ES-I3 (cell line): Measurements from ENCODE around the gene PROSER2.

Experiments
- H3K36me3 ChIP-seq: 2 replicates; pipeline ENCODE4 v1.6.1; 2013; ENCODE audit warnings: mild to moderate bottlenecking, low read length, control low read depth, moderate library complexity; ENCODE audit not compliant: insufficient read depth
- H3K4me1 ChIP-seq: 2 replicates; pipeline ENCODE4 v1.6.1; 2013; ENCODE audit warnings: mild to moderate bottlenecking, control low read depth, low read length; ENCODE audit not compliant: insufficient read depth
- H3K9ac ChIP-seq: 2 replicates; pipeline ENCODE4 v1.6.1; 2013; ENCODE audit warnings: low read depth, mild to moderate bottlenecking, low read length, moderate library complexity
- H3K9me3 ChIP-seq: 2 replicates; pipeline ENCODE4 v1.6.1; 2013; ENCODE audit warnings: mild to moderate bottlenecking, low read length, moderate library complexity; ENCODE audit not compliant: control insufficient read depth, insufficient read depth

Gene PROSER2

DNA sequence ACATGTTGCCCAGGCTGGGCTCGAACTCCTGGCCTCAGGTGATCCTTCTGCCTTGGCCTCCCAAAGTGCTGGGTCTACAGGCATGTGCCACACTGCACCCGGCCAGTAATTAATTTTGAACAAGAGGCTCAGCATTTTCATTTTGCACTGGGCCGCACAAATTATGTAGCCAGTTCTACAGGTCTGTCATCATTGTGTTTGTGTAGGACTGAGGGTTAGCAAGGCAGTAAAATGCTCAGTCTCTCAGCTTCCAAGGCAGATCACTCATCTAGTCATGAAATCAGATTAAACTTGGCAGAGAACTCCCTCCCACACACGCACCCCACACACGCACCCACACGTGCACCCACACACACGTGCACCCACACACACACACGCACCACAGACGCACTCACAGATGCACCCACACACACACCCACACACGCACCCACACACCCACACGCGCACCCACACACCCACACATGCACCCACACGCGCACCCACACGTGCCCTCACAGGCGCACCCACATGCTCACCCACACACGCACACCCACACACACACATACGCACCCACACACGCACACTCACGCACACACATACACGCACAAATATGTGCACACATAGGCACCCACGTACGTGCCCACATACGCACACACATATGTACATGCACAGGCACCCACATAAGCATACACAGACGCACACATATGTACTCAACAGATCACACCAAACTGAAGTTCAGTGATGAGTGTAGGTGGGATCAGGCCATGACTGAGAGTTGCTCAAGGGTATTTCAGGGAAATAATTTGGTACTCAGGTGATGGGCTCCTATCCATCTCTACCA is 27.8 kb upstream of the PROSER2 start:
- Histone ChIP-seq H3K4me1 (peaks cover 18% of the 10 kb centered on the region), H3K36me3 (no peaks in the 10 kb centered on the region; the same call in 1 of the 2 replicates), H3K9ac (no peak overlapping the region), H3K9me3 (no peaks in the 10 kb centered on the region)

DNA sequence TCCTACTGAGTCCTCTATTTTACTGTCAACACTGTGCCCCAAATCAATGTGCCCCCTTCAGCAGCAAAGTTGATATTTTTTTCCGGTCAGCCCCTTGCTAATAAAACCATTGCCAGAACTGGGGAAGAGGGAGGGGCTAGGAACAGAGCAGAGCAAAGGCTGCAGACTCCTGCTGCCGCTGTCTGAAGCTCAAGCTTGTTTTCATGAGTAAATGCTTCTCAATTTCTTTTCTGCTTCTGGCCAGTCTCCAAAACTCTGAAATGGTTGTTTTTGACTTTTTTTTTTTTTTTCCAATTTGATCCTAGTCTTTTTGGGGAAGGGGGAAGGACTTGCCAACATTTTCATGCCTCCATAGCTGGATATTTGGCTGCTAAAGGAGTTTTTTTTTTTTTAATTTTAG is 26.7 kb upstream of the PROSER2 start:
- Histone ChIP-seq H3K9ac (no peak overlapping the region), H3K36me3 (no peaks in the 10 kb centered on the region; the same call in 1 of the 2 replicates), H3K9me3 (no peaks in the 10 kb centered on the region), H3K4me1 (peaks cover 18% of the 10 kb centered on the region)

DNA sequence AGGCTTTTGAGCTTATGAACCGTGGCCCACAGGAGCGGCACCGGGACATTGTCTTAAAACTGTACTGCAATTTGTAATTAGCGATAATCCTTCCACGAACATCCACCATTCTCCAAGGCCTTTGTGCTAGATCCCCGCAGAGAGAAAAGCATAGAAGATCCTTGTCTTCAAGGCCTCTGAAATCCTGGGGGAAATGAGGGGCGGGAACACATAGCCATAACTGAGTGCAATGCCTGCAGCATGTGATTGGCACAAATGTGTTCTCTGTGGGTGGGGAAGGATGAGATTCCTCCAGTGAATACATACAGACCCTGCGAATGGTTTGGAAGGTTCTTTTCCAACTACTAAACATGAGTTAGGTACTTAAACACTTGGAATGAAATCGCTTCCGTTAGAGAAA is 25.9 kb upstream of the PROSER2 start:
- no peak overlapping the region for H3K9ac ChIP-seq
- H3K4me1 ChIP-seq = peaks cover 18% of the 10 kb centered on the region
- no peaks in the 10 kb centered on the region; the same call in 1 of the 2 replicates for H3K36me3 ChIP-seq
- H3K9me3 ChIP-seq = no peaks in the 10 kb centered on the region

DNA sequence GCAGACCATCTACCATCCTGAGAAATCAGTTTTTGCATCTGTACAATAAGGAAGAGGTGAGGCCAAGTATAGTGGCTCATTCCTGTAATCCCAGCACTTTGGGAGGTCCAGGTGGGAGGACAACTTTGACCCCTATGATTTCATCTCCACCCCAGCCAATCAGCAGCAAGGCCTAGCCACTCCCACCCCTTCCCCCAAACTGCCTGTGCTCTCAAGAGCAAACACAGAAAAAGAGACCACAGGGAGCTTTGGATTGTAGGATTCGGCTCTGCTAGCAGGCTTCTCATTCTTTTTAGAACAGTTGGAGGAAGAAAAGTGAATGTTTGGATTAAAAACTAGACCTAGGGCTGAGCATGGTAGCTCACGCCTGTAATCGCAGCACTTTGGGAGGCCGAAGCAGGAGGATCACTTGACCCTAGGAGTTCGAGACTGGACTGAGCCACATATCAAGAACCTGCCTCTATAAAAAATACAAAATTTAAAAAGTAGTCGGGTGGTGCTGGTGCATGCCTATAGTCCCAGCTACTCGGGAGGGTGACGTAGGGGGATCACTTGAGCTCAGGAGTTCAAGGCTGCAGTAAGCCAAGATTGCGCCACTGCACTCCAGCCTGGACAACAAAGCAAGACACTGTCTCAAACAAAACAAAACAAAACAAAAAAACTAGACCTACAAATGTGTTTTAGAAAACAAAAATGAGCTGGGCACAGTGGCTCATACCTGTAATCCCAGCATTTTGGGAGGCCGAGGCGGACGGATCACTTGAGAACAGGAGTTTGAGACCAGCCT is 25.1 kb upstream of the PROSER2 start:
- no peaks in the 10 kb centered on the region for H3K9me3 ChIP-seq
- H3K36me3 ChIP-seq = no peaks in the 10 kb centered on the region; the same call in 1 of the 2 replicates
- H3K4me1 ChIP-seq = peaks cover 18% of the 10 kb centered on the region
- no peak overlapping the region for H3K9ac ChIP-seq

DNA sequence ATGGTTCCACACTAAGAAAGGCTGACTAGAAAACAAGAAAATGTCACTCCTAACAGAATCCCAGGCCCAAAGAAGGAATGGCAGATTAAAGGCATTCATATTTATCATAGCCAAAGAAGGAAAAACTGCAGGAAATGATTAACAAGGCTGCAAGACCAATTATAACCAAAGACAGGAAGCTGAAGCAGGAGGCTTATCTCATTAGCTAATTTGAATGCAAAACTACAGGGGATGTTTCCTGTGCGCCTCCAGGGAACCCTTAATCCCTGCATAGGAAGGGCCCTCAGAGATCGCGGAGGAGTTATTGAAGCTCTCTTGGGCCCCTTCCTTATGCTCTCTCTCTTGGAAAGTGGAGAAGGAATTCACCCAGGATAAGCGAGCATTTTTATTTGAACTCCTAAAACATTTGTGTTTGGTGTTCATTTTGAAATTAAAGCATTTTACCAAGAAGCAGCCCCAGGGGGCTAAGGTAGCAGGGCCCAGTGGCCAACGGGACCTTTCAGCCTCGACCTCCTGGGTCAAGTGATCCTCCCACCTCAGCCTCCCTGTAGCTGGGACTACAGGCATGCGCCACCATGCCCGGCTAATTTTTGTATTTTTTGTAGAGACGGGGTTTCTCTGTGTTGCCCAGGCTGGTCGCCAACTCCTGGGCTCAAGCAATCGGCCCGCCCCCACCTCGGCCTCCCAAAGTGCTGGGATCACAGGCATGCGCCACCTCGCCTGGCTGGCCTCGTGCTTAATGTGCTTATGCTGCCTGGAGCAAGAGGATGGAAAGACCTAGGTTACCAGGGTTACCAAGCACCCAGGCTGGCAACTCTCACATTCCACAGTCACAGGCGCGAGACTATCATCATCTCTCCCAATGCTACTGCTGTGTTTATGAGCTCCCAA is 24.1 kb upstream of the PROSER2 start:
- no peak overlapping the region for H3K9ac ChIP-seq
- H3K9me3 ChIP-seq = no peaks in the 10 kb centered on the region
- no peaks in the 10 kb centered on the region; the same call in 1 of the 2 replicates for H3K36me3 ChIP-seq
- peaks cover 18% of the 10 kb centered on the region for H3K4me1 ChIP-seq

DNA sequence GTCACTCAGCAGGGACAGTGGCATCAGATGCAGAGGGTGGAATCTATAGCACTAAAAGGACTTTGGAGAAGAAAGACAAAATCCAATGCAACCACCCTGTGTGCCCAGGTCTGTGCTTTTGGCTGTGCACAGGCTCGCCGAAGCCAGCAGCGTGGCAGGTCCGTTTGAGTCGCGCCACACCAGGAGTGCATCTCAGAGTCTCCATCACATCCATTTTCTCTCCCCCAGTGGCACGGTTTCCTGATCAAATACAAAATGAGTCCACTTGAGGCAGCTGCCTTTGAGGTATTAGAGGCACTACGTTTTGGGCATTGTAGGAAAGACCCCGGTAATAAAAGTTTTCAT is 23.4 kb upstream of the PROSER2 start:
- Histone ChIP-seq H3K4me1 (peaks cover 15% of the 10 kb centered on the region), H3K9ac (no peak overlapping the region), H3K9me3 (no peaks in the 10 kb centered on the region), H3K36me3 (no peaks in the 10 kb centered on the region; the same call in 1 of the 2 replicates)

DNA sequence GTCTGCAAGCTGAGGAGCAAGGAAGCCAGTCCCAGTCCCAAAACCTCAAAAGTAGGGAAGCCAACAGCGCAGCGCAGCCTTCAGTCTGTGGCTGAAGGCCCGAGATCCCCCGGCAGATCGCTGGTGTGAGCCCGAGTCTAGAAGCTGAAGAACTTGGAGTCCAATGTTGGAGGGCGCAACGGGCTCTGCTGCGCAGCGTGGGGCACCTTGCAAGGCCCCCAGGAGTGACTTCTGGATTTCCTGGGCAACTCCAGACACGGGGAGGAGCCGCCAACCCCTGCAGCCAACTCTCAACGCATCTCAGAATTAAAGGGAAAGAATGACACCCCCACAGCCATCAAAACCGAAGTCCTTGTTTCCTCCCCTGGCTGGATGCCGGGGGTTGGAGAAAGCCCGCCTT is 18.8 kb upstream of the PROSER2 start:
- peaks cover 4% of the 10 kb centered on the region for H3K4me1 ChIP-seq
- no peaks in the 10 kb centered on the region for H3K9me3 ChIP-seq
- no peak overlapping the region for H3K9ac ChIP-seq
- no peaks in the 10 kb centered on the region for H3K36me3 ChIP-seq

DNA sequence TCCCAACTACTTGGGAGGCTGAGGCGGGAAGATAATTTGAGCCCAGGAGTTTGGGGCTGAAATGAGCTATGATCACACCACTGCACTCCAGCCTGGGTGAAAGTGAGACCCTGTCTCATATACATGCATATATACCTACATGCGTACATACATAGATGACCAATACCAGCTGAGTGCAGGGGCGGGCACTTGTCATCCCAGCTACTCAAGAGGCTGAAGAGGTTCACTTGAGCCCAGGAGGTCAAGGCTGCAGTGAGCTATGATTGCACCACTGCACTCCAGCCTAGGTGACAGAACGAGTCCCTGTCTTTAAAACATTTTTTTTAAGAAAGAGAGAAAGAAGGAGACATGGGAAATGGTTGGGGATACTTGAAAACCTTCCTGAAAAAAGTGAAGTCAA is 17.4 kb upstream of the PROSER2 start:
- Histone ChIP-seq H3K9me3 (no peaks in the 10 kb centered on the region), H3K4me1 (peaks cover 6% of the 10 kb centered on the region), H3K36me3 (no peaks in the 10 kb centered on the region), H3K9ac (no peak overlapping the region)

DNA sequence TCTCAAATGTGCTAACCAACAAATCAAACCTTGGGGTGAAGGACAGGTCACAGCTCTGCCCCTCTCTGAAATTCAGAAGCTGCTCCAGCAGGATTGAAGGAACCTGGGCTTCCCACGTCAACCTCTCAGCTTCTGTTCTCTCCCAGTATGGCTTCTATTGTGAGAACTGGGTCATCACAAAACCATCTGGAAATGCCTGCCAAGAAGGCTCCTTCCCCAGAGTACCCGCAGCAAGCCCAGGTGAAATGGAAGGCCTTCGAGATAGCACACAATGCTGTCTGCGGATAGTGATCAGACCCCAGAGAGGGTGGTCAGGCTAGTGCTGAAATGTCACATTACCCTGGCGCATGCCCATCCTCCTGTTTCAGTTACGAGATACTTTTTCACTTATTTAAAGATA is 16.4 kb upstream of the PROSER2 start:
- H3K36me3 ChIP-seq = no peaks in the 10 kb centered on the region
- H3K9ac ChIP-seq = no peak overlapping the region
- H3K4me1 ChIP-seq = peaks cover 7% of the 10 kb centered on the region
- H3K9me3 ChIP-seq = no peaks in the 10 kb centered on the region

DNA sequence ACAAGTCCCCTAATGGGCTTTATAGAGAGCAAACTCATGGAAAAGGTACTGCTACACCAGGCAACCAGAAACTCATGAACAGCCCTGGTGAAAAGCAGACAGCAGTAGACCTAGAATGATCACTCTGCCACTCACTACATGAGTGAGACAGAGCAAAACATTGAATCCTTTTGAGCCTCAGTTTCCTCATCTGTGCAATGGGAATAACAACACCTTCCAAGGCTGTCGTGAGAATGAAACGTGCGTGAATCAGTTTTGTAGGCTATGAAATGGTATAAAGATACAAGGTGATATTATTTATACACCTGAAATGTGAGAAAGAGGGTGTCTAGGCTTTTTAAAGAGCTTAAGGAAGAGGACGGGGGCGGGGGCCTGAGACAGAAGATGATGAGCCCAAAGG is 14.3 kb upstream of the PROSER2 start:
- Histone ChIP-seq H3K36me3 (no peaks in the 10 kb centered on the region), H3K4me1 (peaks cover 7% of the 10 kb centered on the region), H3K9ac (no peak overlapping the region), H3K9me3 (no peaks in the 10 kb centered on the region)

DNA sequence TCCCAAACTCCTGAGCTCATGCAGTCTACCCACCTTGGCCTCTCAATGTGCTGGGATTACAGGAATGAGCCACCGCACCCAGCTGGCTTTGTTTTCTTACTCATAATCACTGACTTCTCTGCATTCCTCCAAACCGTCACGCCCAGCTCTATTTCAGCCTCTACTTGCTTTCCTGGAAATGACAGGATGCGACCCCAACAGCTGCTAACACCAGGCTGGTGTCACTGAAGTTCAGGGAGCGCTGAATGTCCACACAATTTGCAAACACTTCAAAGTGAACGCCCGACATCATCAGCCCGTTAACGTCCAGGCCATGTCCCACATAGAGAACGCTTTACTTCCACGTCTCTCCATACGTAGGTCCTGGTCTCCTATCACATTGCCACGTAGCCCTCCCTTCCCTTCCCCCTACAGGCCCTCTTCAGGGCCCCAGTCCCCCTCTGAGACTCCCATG is 12.8 kb upstream of the PROSER2 start:
- Histone ChIP-seq H3K4me1 (peaks cover 7% of the 10 kb centered on the region), H3K36me3 (no peaks in the 10 kb centered on the region), H3K9me3 (no peaks in the 10 kb centered on the region), H3K9ac (no peak overlapping the region)

DNA sequence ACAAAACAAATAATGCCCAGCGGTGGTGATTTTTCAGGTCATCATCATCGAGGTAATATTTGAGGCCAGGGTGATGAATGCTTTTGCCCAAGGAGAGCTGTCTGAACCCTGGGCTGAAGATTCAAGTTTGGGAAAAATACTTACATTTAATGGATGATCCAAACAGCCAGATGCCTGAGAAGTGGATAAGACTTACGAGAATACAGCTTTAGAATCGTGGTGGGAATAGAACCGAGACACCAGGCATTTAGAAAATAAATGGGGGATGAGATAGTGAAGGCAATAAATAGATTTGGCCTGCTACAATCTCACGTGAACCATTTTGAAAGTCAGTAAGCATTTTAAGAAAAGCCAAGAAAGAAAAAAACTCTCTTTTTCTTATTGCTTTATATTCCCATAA is 12.2 kb upstream of the PROSER2 start:
- H3K9ac ChIP-seq = no peak overlapping the region
- peaks cover 7% of the 10 kb centered on the region for H3K4me1 ChIP-seq
- no peaks in the 10 kb centered on the region for H3K36me3 ChIP-seq
- no peaks in the 10 kb centered on the region for H3K9me3 ChIP-seq

DNA sequence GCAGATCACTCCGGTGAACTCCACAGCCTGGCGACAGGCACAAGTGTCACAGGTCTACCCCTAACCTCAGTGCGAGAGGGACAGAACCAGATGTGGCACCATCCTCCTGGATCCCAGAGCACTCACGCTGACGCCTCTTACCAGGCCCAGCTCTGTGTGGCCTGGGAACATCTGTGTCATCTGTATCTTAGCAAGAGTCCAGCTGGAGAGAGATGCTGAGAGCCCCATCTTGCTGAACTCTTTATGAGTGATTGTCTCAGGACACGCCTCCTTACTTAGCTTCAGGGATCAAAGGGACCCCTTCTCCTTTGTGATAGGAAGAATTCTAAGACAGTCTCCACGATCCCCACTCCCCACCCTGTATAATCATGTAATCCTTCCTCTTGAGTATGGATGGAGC is 10.0 kb upstream of the PROSER2 start:
- H3K36me3 ChIP-seq = no peaks in the 10 kb centered on the region
- peaks cover 7% of the 10 kb centered on the region for H3K4me1 ChIP-seq
- H3K9ac ChIP-seq = no peak overlapping the region
- H3K9me3 ChIP-seq = no peaks in the 10 kb centered on the region

DNA sequence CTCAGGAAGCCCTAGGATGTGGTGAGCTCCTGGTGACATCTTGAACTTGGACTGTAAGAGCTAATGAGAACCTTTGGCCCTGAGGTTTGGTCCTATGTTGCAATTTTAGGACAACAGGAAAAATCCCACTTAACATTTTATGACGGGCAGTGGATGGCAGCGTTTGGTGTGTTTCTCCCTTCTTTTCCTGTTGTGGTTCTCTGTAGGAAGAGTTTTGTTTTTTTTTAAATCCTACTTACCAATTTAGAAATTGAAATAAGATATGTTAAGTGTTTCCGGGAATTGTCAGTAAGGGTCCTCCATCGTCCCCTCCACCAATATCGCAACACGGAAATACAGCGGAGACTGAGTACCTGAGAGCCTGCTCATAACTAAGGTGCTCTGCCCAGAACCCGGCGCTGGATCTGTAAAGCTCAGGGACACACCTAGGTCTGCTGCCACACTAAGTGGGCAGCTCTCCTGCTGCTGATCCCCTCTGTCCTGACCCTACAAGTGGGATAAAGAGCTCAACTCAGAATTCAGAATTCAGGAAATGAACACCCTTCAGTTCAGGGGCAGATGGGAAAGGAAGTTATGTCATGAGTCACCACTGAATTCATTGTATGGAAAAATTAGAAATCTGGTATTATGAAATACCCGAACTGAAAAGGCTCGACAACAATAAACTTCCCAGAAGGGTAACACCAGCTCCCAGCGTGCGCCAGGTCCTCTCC is 9.1 kb upstream of the PROSER2 start:
- Histone ChIP-seq H3K9me3 (no peaks in the 10 kb centered on the region), H3K36me3 (no peaks in the 10 kb centered on the region), H3K9ac (no peak overlapping the region), H3K4me1 (peaks cover 7% of the 10 kb centered on the region)
